Vagina (tissue), 2 donors: ENCODE data around the gene GALNT9. TPM values are rescaled to one million over a fixed set of nuclear protein-coding genes. Genes with fewer than 3 reads are reported as not detected.

Experiments used
- DNase-seq, 2 donors: peaks; one replicate each; pipeline ENCODE4 v3.0.0-alpha.2; 2017; ENCODE audit errors: extremely low spot score in 2 of 2
- H3K27ac ChIP-seq: fragments of 200-600 bp; sonication (generic); one replicate; pipeline ENCODE4 v1.5.1; 2019
- H3K27me3 ChIP-seq: fragments of 200-600 bp; sonication (generic); one replicate; pipeline ENCODE4 v1.5.1; 2019
- H3K36me3 ChIP-seq, 2 donors: fragments of 200-600 bp; sonication (generic); one replicate each; pipeline ENCODE4 v1.5.1; 2017 to 2019
- H3K4me1 ChIP-seq: fragments of 200-600 bp; sonication (generic); one replicate; pipeline ENCODE4 v1.5.1; 2019
- H3K4me3 ChIP-seq, 2 donors: fragments of 200-600 bp; sonication (generic); 1 replicate in 1 of 2; 2 replicates in 1 of 2; pipeline ENCODE4 v1.5.1; 2016 to 2019
- H3K9me3 ChIP-seq: fragments of 200-600 bp; sonication (generic); one replicate; pipeline ENCODE4 v1.5.1; 2019
- CTCF ChIP-seq, 3 experiments: fragments of 450-650 bp in 2 of 3; fragments of 200-600 bp in 1 of 3; sonication (generic) in 1 of 3; IDR thresholded peaks; one replicate each; pipeline ENCODE4 v1.5.1; 2017 to 2019; ENCODE audit warnings: antibody characterized with exemption in 3 of 3, mild to moderate bottlenecking in 2 of 3, moderate library complexity in 2 of 3
- POLR2A ChIP-seq, 2 donors: fragments of 450-650 bp; IDR thresholded peaks; one replicate each; pipeline ENCODE4 v1.6.1; 2017; ENCODE audit warnings: antibody characterized with exemption in 2 of 2, mild to moderate bottlenecking in 2 of 2, moderate library complexity in 2 of 2
- POLR2AphosphoS5 ChIP-seq, 2 donors: sonication (generic); formaldehyde crosslinking; IDR thresholded peaks; one replicate each; pipeline ENCODE4 v1.9.0; 2017; ENCODE audit warnings: antibody characterized with exemption in 2 of 2, mild to moderate bottlenecking in 2 of 2, low read depth in 1 of 2; ENCODE audit not compliant: insufficient read depth in 1 of 2
- intact Hi-C: fragments of 100-400 bp; cut with DNase I; formaldehyde crosslinking; loops from one replicate; pipeline ENCODE4 v1.15.1; 2023
- total RNA-seq: library from RNA; depleted of rRNA; stranded (reverse); fragments of >200 nt; gene quantifications from one replicate; pipeline ENCODE4 v1.2.3, GENCODE V29; 2016

Gene GALNT9
- total RNA-seq, 1 donor from 2014 or later: 1.5 TPM

- Histone ChIP-seq H3K4me3 (no peak overlapping the region), H3K36me3 (no peaks in the 10 kb centered on the region), H3K9me3 (no peaks in the 10 kb centered on the region), H3K27me3 (no peaks in the 10 kb centered on the region), H3K4me1 (no peaks in the 10 kb centered on the region), H3K27ac (no peak overlapping the region)
- TF ChIP-seq POLR2A (IDR thresholded peaks at IDR 0.05) (no peak), POLR2AphosphoS5 (IDR thresholded peaks at IDR 0.05; ENCODE audit: insufficient read depth in 1 of 2, low read depth in 1 of 2) (no peak), CTCF (IDR thresholded peaks at IDR 0.05) (no peak)
- intact Hi-C loops: no loop called here
- DNase-seq: no peak
These were observed 100.1 kb downstream of the GALNT9 start for GRCh38 chr12:132229193-132229760.

GRCh38 chr12:132228476-132229192 lies 100.8 kb downstream of the GALNT9 start:
- no peak for DNase-seq
- H3K27me3 ChIP-seq: no peaks in the 10 kb centered on the region
- no peaks in the 10 kb centered on the region for H3K36me3 ChIP-seq
- H3K9me3 ChIP-seq: no peaks in the 10 kb centered on the region
- intact Hi-C loops: no loop called here
- H3K4me3 ChIP-seq: no peak overlapping the region
- TF ChIP-seq CTCF (IDR thresholded peaks at IDR 0.05) (no peak), POLR2A (IDR thresholded peaks at IDR 0.05) (no peak), POLR2AphosphoS5 (IDR thresholded peaks at IDR 0.05; ENCODE audit: insufficient read depth in 1 of 2, low read depth in 1 of 2) (no peak)
- H3K4me1 ChIP-seq: no peaks in the 10 kb centered on the region
- H3K27ac ChIP-seq: no peak overlapping the region

GRCh38 chr12:132227782-132228475 lies 101.5 kb downstream of the GALNT9 start:
- no peak overlapping the region for H3K4me3 ChIP-seq
- intact Hi-C loops: no loop called here
- H3K9me3 ChIP-seq: no peaks in the 10 kb centered on the region
- no peaks in the 10 kb centered on the region for H3K4me1 ChIP-seq
- no peak for DNase-seq
- no peaks in the 10 kb centered on the region for H3K36me3 ChIP-seq
- no peak overlapping the region for H3K27ac ChIP-seq
- TF ChIP-seq CTCF (IDR thresholded peaks at IDR 0.05) (no peak), POLR2AphosphoS5 (IDR thresholded peaks at IDR 0.05; ENCODE audit: insufficient read depth in 1 of 2, low read depth in 1 of 2) (no peak), POLR2A (IDR thresholded peaks at IDR 0.05) (no peak)
- no peaks in the 10 kb centered on the region for H3K27me3 ChIP-seq

- Histone ChIP-seq H3K36me3 (no peaks in the 10 kb centered on the region), H3K27ac (no peak overlapping the region), H3K27me3 (no peaks in the 10 kb centered on the region), H3K9me3 (no peaks in the 10 kb centered on the region), H3K4me1 (no peaks in the 10 kb centered on the region), H3K4me3 (no peak overlapping the region)
- TF ChIP-seq POLR2AphosphoS5 (IDR thresholded peaks at IDR 0.05; ENCODE audit: insufficient read depth in 1 of 2, low read depth in 1 of 2) (no peak), CTCF (IDR thresholded peaks at IDR 0.05) (no peak), POLR2A (IDR thresholded peaks at IDR 0.05) (no peak)
- no peak for DNase-seq
- intact Hi-C loops: no loop called here
These were observed 102.3 kb downstream of the GALNT9 start for GRCh38 chr12:132227118-132227517.

DNA sequence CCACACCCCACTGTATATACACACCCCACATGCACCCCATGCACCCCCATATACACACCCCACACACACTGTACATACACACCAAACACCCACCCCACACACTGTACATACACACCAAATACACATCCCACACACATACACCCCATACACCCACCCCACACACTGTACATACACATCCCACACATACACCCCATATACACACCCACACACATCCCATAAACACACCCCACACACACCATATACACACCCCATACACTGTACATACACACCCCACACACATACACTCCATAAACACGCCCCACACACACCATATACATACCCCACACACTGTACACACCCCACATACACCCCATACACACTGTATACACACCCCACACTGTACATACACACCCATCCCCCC lies 102.8 kb downstream of the GALNT9 start:
- TF ChIP-seq POLR2A (IDR thresholded peaks at IDR 0.05) (no peak), POLR2AphosphoS5 (IDR thresholded peaks at IDR 0.05; ENCODE audit: insufficient read depth in 1 of 2, low read depth in 1 of 2) (no peak)
- no peak for DNase-seq
- no peaks in the 10 kb centered on the region for H3K27me3 ChIP-seq

More for the DNA sequence above, 102.8 kb downstream of the GALNT9 start:
- no peak overlapping the region for H3K4me3 ChIP-seq
- H3K9me3 ChIP-seq: no peaks in the 10 kb centered on the region
- no peaks in the 10 kb centered on the region for H3K4me1 ChIP-seq
- intact Hi-C loops: no loop called here
- no peaks in the 10 kb centered on the region for H3K36me3 ChIP-seq
- no peak overlapping the region for H3K27ac ChIP-seq
